Thoracic aorta (tissue), 2 donors: ENCODE data around the gene VWA1. TPM values are rescaled to one million over a fixed set of nuclear protein-coding genes. Genes with fewer than 3 reads are reported as not detected.
A peak's percentile ranks its signal among the peaks of the same experiment; 100 is the strongest.
"Not testable (repeated sequence)": the region's sequence is repeated elsewhere in the genome, so short reads cannot be mapped to it uniquely, and the experiment has no call there.

ENCODE experiments used
- ATAC-seq: fragments of 150-250 bp; one replicate; pipeline ENCODE4 v1.8.0; 2017; ENCODE audit warnings: low read depth; ENCODE audit not compliant: insufficient number of reproducible peaks, low FRiP score
- DNase-seq: peaks from one replicate; pipeline ENCODE4 v3.0.0-alpha.2; 2020; ENCODE audit warnings: low spot score
- H3K27ac ChIP-seq, 2 donors: fragments of 200-600 bp; sonication (generic); 1 replicate in 1 of 2; 2 replicates in 1 of 2; pipeline ENCODE4 v1.5.1; 2016; ENCODE audit warnings: mild to moderate bottlenecking in 2 of 2, moderate library complexity in 2 of 2
- H3K27me3 ChIP-seq: fragments of 200-600 bp; sonication (generic); replicated peaks from 2 replicates; pipeline ENCODE4 v1.6.0; 2016; ENCODE audit warnings: mild to moderate bottlenecking; ENCODE audit not compliant: insufficient read depth
- H3K36me3 ChIP-seq: fragments of 200-600 bp; sonication (generic); one replicate; pipeline ENCODE4 v1.5.1; 2016
- H3K4me1 ChIP-seq, 2 donors: fragments of 200-600 bp; sonication (generic); 1 replicate in 1 of 2; 2 replicates in 1 of 2; pipeline versions ENCODE4 v1.5.1 to v1.6.0; 2016; ENCODE audit warnings: low read depth in 2 of 2, mild to moderate bottlenecking in 1 of 2; ENCODE audit not compliant: control insufficient read depth in 1 of 2
- H3K4me3 ChIP-seq: fragments of 200-600 bp; sonication (generic); 2 replicates; pipeline ENCODE4 v1.5.1; 2016; ENCODE audit warnings: mild to moderate bottlenecking
- H3K9me3 ChIP-seq: fragments of 200-600 bp; sonication (generic); 2 replicates; pipeline ENCODE4 v1.5.1; 2016
- total RNA-seq, 2 donors: library from RNA; depleted of rRNA; stranded (reverse); fragments of >200 nt; gene quantifications; one replicate each; pipeline versions ENCODE4 v1.1.0 to v1.2.3, GENCODE V29; 2016
- TF ChIP-seq, protein P1 (sequence below): fragments of 200-600 bp; sonication (generic); IDR thresholded peaks from one replicate; pipeline ENCODE4 v1.5.1; 2019; ENCODE audit warnings: antibody characterized with exemption

VWA1 gene
- total RNA-seq, 2 donors from 2014 or later: 21.7 to 23.6 TPM

DNA sequence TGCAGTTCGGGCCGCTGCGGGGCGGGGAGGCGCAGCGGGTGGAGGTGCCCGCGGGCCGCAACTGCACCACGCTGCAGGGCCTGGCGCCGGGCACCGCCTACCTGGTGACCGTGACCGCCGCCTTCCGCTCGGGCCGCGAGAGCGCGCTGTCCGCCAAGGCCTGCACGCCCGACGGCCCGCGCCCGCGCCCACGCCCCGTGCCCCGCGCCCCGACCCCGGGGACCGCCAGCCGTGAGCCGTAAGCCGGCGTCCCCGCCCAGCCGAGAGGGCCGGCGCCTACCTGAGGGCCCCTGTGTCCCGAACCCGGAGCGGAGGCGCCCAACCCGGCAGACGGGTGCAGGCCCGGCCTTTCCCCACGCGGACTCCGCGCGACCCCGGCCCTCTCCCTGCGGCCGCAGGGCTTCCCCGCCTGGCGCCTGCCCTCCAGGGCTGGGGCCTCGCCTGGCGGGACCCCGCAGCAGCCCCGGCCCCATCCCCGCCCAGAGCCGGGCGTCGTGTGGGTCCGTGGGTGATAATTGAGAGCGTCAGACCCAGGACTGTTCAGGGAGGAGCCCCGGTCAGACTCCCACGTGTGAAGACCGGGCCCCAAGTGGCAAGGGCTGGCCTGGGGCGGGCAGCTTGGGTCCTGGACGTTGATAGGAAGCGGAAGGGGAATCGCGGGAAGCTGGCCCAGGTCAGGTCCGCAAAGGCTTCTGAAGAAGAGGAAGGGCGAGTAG lies 4.2 kb downstream of the VWA1 start:
- TF ChIP-seq, protein P1, sequence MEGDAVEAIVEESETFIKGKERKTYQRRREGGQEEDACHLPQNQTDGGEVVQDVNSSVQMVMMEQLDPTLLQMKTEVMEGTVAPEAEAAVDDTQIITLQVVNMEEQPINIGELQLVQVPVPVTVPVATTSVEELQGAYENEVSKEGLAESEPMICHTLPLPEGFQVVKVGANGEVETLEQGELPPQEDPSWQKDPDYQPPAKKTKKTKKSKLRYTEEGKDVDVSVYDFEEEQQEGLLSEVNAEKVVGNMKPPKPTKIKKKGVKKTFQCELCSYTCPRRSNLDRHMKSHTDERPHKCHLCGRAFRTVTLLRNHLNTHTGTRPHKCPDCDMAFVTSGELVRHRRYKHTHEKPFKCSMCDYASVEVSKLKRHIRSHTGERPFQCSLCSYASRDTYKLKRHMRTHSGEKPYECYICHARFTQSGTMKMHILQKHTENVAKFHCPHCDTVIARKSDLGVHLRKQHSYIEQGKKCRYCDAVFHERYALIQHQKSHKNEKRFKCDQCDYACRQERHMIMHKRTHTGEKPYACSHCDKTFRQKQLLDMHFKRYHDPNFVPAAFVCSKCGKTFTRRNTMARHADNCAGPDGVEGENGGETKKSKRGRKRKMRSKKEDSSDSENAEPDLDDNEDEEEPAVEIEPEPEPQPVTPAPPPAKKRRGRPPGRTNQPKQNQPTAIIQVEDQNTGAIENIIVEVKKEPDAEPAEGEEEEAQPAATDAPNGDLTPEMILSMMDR: no peak
- Histone ChIP-seq H3K4me3 (no peak overlapping the region), H3K27ac (no peak overlapping the region), H3K27me3 (no peaks in the 10 kb centered on the region), H3K36me3 (no peaks in the 10 kb centered on the region), H3K4me1 (peaks cover 6 to 21% of the 10 kb centered on the region in 2 donors), H3K9me3 (no peaks in the 10 kb centered on the region)
- ATAC-seq (no peak), DNase-seq (no peak)

DNA sequence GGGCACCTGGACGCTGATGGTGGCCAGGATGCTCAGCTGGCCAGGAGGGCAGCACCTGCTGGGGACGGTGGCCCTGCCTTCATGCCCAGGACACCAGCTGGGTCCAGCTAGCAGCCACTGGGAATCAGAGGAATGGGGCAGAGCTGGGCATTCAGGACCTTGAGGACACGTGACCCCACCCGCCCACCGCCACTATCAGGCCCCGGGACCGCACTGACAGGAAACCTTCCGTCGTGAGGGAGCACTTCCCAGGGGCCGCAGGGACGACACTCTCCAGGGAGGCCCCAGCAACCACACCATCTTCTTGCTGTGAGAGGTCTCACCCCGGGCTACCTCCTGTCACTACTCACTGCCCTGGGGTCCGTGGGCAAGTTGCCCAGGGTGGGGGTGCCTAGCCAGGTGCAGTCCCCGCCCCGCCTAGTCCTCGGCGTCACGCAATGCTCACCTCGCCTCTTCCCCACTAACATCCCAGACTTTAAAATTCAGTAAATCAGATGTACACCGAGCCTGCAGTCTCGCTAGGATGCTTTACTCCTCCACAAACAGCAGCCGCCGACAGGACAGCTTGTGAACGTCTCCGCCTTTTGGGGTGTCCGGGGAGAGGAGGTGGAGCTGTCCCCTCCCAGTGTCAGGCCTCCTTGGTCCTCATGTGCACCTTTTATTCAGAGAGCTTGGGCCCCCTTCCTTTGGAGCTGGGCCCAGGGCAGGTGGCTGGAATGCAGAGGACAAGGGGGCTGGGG lies 4.9 kb downstream of the VWA1 start:
- ATAC-seq: no peak
- no peak overlapping the region for H3K27ac ChIP-seq
- TF ChIP-seq, protein P1: no peak
- no peaks in the 10 kb centered on the region for H3K36me3 ChIP-seq
- no peak for DNase-seq
- H3K4me3 ChIP-seq: no peak overlapping the region
- no peaks in the 10 kb centered on the region for H3K9me3 ChIP-seq
- H3K4me1 ChIP-seq: peaks cover 4 to 14% of the 10 kb centered on the region in 2 donors
- H3K27me3 ChIP-seq: no peaks in the 10 kb centered on the region

DNA sequence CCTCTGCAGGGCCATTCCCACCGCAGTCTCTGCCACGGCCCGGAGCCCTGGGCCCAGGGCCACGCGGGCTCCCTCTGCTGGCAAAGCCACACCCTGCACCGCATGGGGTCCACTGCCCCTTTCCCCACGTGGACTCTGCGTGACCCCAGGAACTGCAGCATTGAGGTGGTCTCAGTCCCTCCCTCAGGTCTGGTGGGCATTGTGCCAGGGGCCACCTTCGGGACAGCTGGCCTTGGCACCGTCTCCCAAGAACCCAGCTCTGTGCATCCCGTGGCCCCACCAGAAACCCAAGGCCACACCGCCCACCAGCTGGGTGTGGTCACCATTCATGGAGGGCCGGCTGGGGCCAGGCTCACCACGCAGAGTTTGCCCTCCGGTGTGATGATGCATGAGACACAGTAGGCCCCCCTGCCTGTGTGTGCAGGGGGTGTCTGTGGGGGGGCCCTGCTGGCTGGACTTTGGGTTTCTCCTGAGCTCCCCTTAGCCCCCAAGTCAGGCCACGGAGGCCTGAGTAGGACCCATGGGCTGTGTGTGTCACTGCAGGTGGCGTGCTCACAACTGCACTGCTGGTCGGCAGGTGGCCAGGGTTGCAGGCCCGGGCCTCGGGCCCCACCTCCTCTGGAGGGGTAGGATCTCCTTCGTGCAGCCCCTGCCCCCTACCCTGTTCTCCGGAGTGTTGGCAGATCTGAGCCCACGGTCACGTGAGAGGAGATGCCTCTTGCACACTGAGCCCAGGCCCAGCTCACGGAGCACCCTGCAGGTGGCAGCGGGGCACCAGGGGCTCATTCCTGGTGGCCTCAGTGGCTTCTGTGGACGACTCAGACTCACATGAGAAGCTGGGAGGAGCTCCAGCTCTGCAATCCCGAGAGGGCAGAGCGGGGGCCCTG lies 5.8 kb downstream of the VWA1 start:
- ATAC-seq (no peak), DNase-seq (no peak)
- no peaks in the 10 kb centered on the region for H3K27me3 ChIP-seq
- peaks cover under 1 to 9% of the 10 kb centered on the region in 2 donors for H3K4me1 ChIP-seq
- H3K36me3 ChIP-seq: no peaks in the 10 kb centered on the region
- no peak overlapping the region for H3K27ac ChIP-seq
- H3K4me3 ChIP-seq: no peak overlapping the region
- TF ChIP-seq, protein P1: peak; percentile 75
- H3K9me3 ChIP-seq: no peaks in the 10 kb centered on the region

DNA sequence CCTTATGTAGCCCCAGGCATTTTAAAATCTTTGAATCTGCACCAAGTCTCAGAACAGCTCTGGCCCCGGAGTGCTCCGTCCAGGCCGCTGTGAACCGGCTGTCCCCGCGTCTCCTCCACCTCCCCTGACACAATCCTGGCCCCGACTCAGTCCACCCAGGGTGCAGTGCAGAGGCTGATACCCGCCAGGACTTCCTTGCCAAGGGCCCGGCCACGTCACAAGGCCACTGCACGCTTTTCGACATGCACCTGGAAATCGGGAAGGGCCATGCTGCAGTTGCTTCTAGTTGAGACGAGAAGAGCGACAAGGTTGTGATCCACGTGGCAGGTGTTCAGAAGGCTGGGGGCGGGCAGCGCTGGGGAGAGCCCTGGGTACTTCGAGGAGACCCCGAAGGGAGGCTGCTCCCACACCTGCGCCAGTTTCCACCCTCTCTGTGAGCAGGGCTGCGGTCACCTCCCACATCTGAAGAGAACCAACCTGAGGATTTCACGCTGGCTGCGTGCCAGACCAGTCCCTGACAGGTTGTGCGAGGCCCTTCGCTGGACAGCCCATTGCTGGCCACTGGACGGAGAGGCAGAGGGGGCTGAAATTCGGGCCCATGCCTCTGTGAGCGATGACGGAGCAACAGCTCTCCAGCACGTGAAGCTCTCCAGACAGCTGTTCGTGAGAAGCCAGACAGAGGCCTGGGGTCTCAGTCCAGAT lies 6.7 kb downstream of the VWA1 start:
- Histone ChIP-seq H3K36me3 (no peaks in the 10 kb centered on the region), H3K27ac (no peak overlapping the region), H3K27me3 (no peaks in the 10 kb centered on the region), H3K9me3 (no peaks in the 10 kb centered on the region), H3K4me3 (no peak overlapping the region), H3K4me1 (peaks cover 0 to 2% of the 10 kb centered on the region in 2 donors)
- DNase-seq (no peak), ATAC-seq (no peak)
- TF ChIP-seq, protein P1: no peak

DNA sequence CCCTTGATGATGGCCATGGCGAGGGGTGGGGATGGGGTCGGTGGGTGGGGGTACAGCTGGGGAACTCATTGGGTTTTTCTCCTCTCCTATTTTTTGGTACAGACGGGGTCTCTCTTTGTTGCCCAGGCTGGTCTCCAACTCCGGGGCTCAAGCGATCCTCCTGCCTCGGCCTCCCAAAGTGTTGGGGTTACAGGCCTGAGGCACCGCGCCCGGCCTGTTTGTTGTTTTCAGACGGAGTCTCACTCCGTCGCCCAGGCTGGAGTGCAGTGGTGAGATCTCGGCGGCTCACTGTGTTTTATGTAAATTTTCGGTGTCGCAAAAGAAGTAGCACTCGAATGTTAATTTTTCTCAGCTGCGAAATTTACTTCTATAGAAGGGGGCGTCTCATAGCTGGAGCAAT lies 11.1 kb downstream of the VWA1 start:
- H3K27me3 ChIP-seq, DNase-seq, H3K9me3 ChIP-seq, H3K4me3 ChIP-seq, H3K36me3 ChIP-seq, ATAC-seq, H3K27ac ChIP-seq, H3K4me1 ChIP-seq: not testable (repeated sequence)
